ENCODE measurements around the gene DNAH7.

The DNAH7 gene

DNA sequence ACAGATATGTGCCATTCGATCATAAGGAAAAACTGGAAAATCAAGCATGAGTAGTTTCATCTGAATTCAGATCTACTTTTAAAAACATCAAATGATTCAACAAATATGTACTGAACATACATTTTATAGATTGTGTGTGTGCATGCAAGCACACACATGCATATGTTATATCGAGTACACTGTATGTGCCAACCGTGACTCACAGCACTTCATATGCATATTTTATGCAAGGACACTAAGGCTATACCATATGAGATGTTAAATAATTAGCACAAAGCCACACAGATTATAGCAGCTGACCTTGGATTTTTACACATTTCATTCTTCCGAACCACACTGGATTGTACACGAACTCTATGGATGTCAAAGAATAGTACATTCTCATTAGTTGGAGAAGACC, 161.2 kb downstream of the DNAH7 start:
- no CpG with 5 or more reads among the region's 5 CpGs for WGBS, 2 donors (ENCODE audit: extremely low coverage in 2 of 2, insufficient read length in 2 of 2, insufficient replicate concordance in 1 of 2)
- no peak overlapping the region for H3K9ac ChIP-seq (ENCODE audit: low read depth, low read length, poor library complexity)

DNA sequence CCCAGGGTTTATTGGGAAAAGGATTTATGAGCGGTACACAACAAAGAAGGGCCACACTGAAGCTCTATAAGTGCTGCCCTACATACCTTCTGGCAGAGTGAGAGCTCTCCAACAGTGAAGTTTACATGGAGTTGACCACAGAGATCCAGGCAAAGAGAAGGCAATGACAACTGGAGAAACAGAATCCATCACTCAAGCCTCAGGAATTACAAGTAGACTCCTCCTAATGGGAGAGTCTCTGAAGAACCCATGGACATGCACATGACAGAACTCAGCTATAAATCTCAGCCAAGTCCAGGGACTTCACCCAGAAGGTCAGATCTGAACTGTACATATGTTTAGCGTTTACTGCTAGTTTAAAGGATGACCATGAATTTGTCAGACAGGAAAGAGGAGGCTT, 164.7 kb downstream of the DNAH7 start:
- Histone ChIP-seq H3K23ac (ENCODE audit: low read depth, low read length, poor library complexity) (no peak overlapping the region), H3K4me3 (ENCODE audit: low read length in 2 of 2) (no peak overlapping the region), H2BK15ac (ENCODE audit: low read length) (no peak overlapping the region), H2BK5ac (ENCODE audit: low read length) (no peak overlapping the region), H3K18ac (ENCODE audit: low read length) (no peak overlapping the region), H4K8ac (ENCODE audit: low read depth, low read length) (no peak overlapping the region), H3K9me3 (replicated peaks in 1 of 2; ENCODE audit: control insufficient read depth in 2 of 2, insufficient read depth in 1 of 2, low read depth in 1 of 2, low read length in 2 of 2) (no peaks in the 10 kb centered on the region), H3K36me3 (replicated peaks in 1 of 2; ENCODE audit: control insufficient read depth in 2 of 2, insufficient read depth in 2 of 2, low read length in 2 of 2) (no peaks in the 10 kb centered on the region), H3K4ac (ENCODE audit: low read length) (no peak overlapping the region), H2AFZ (ENCODE audit: low read length) (no peak overlapping the region), H3K4me2 (ENCODE audit: insufficient read depth, low read length, poor library complexity, severe bottlenecking) (no peak overlapping the region), H3K27me3 (ENCODE audit: control insufficient read depth in 3 of 3, insufficient read depth in 3 of 3, low read depth in 1 of 3, low read length in 3 of 3) (no peaks in the 10 kb centered on the region), H2BK12ac (ENCODE audit: low read length) (no peak overlapping the region), H3K27ac (replicated peaks; ENCODE audit: low read length) (no peak overlapping the region), H3K4me1 (ENCODE audit: control insufficient read depth in 2 of 2, insufficient read depth in 1 of 2, low read depth in 1 of 2, low read length in 2 of 2) (no peaks in the 10 kb centered on the region), H4K91ac (ENCODE audit: low read depth, low read length, poor library complexity) (no peak overlapping the region), H2AK5ac (ENCODE audit: low read depth, low read length) (no peak overlapping the region), H2BK120ac (ENCODE audit: low read depth, low read length) (no peak overlapping the region), H3K79me1 (ENCODE audit: low read depth, low read length) (no peaks in the 10 kb centered on the region), H3K14ac (ENCODE audit: low read length) (no peak overlapping the region), H3K9ac (ENCODE audit: low read depth, low read length, poor library complexity) (no peak overlapping the region)
- no peak for DNase-seq (ENCODE audit: low spot score)
- WGBS, 2 donors (ENCODE audit: extremely low coverage in 2 of 2, insufficient read length in 2 of 2, insufficient replicate concordance in 1 of 2): no CpG with 5 or more reads among the region's 2 CpGs

More for the DNA sequence above, 161.2 kb downstream of the DNAH7 start:
- Histone ChIP-seq H3K18ac (ENCODE audit: low read length) (no peak overlapping the region), H4K8ac (ENCODE audit: low read depth, low read length) (no peak overlapping the region), H4K91ac (ENCODE audit: low read depth, low read length, poor library complexity) (no peak overlapping the region), H3K9me3 (replicated peaks in 1 of 2; ENCODE audit: control insufficient read depth in 2 of 2, insufficient read depth in 1 of 2, low read depth in 1 of 2, low read length in 2 of 2) (no peaks in the 10 kb centered on the region), H3K27ac (replicated peaks; ENCODE audit: low read length) (no peak overlapping the region), H3K4me1 (ENCODE audit: control insufficient read depth in 2 of 2, insufficient read depth in 1 of 2, low read depth in 1 of 2, low read length in 2 of 2) (no peaks in the 10 kb centered on the region), H2BK12ac (ENCODE audit: low read length) (no peak overlapping the region), H3K4me2 (ENCODE audit: insufficient read depth, low read length, poor library complexity, severe bottlenecking) (no peak overlapping the region), H2AK5ac (ENCODE audit: low read depth, low read length) (no peak overlapping the region), H3K27me3 (ENCODE audit: control insufficient read depth in 3 of 3, insufficient read depth in 3 of 3, low read depth in 1 of 3, low read length in 3 of 3) (no peaks in the 10 kb centered on the region), H2BK120ac (ENCODE audit: low read depth, low read length) (no peak overlapping the region), H2BK5ac (ENCODE audit: low read length) (no peak overlapping the region), H2BK15ac (ENCODE audit: low read length) (no peak overlapping the region), H3K4me3 (ENCODE audit: low read length in 2 of 2) (no peak overlapping the region), H3K4ac (ENCODE audit: low read length) (no peak overlapping the region), H3K36me3 (replicated peaks in 1 of 2; ENCODE audit: control insufficient read depth in 2 of 2, insufficient read depth in 2 of 2, low read length in 2 of 2) (no peaks in the 10 kb centered on the region), H3K79me1 (ENCODE audit: low read depth, low read length) (no peaks in the 10 kb centered on the region), H3K23ac (ENCODE audit: low read depth, low read length, poor library complexity) (no peak overlapping the region), H3K14ac (ENCODE audit: low read length) (no peak overlapping the region), H2AFZ (ENCODE audit: low read length) (no peak overlapping the region)
- no peak for DNase-seq (ENCODE audit: low spot score)

DNA sequence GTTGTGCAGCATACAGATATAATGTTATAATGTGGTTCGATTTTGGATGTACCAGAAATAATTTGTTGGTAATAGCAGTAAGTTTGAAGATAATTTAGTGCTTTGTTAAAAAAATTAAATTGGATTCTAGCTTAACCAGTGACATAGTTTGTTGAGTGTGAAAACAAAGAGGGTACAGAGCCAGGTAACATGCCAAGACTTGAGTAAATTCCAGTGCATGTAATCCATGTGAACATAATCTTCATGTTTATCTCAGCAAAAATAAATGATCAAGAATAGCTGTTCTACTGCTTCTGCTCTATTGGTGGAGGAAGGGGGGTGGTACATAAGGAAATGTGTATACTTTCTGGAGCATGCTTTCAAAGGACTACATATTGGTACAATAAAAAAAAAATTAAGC, 165.8 kb downstream of the DNAH7 start:
- Histone ChIP-seq H3K9ac (ENCODE audit: low read depth, low read length, poor library complexity) (no peak overlapping the region), H3K23ac (ENCODE audit: low read depth, low read length, poor library complexity) (no peak overlapping the region), H2BK5ac (ENCODE audit: low read length) (no peak overlapping the region), H3K36me3 (replicated peaks in 1 of 2; ENCODE audit: control insufficient read depth in 2 of 2, insufficient read depth in 2 of 2, low read length in 2 of 2) (no peaks in the 10 kb centered on the region), H3K9me3 (replicated peaks in 1 of 2; ENCODE audit: control insufficient read depth in 2 of 2, insufficient read depth in 1 of 2, low read depth in 1 of 2, low read length in 2 of 2) (no peaks in the 10 kb centered on the region), H3K14ac (ENCODE audit: low read length) (no peak overlapping the region), H2AK5ac (ENCODE audit: low read depth, low read length) (no peak overlapping the region), H3K4ac (ENCODE audit: low read length) (no peak overlapping the region), H3K18ac (ENCODE audit: low read length) (no peak overlapping the region), H4K91ac (ENCODE audit: low read depth, low read length, poor library complexity) (no peak overlapping the region), H4K8ac (ENCODE audit: low read depth, low read length) (no peak overlapping the region), H3K27ac (replicated peaks; ENCODE audit: low read length) (no peak overlapping the region), H3K4me3 (ENCODE audit: low read length in 2 of 2) (no peak overlapping the region), H2BK12ac (ENCODE audit: low read length) (no peak overlapping the region), H2BK120ac (ENCODE audit: low read depth, low read length) (no peak overlapping the region), H3K4me1 (ENCODE audit: control insufficient read depth in 2 of 2, insufficient read depth in 1 of 2, low read depth in 1 of 2, low read length in 2 of 2) (no peaks in the 10 kb centered on the region), H2BK15ac (ENCODE audit: low read length) (no peak overlapping the region), H3K79me1 (ENCODE audit: low read depth, low read length) (no peaks in the 10 kb centered on the region), H3K27me3 (ENCODE audit: control insufficient read depth in 3 of 3, insufficient read depth in 3 of 3, low read depth in 1 of 3, low read length in 3 of 3) (no peaks in the 10 kb centered on the region), H3K4me2 (ENCODE audit: insufficient read depth, low read length, poor library complexity, severe bottlenecking) (no peak overlapping the region), H2AFZ (ENCODE audit: low read length) (no peak overlapping the region)
- no CpG with 5 or more reads among the region's 1 CpG for WGBS, 2 donors (ENCODE audit: extremely low coverage in 2 of 2, insufficient read length in 2 of 2, insufficient replicate concordance in 1 of 2)
- DNase-seq (ENCODE audit: low spot score): no peak

DNA sequence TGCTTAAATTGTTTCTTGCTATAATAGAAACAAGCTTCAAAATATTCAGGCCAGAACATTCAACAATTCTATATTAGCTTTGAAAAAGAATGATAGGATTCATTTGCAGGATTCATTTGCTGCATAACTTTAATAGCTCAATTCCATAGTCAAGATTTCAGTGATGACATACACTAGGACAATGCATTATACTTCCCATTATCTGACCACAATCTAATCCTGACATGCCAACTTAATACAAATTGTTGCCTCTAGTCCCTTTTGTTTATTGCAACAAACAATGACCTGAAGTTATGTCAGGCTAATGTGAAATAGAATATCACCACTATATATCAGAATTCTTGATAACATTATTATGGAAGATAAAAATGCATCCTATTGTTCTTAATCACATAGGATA, 169.4 kb downstream of the DNAH7 start:
- Histone ChIP-seq H3K27me3 (ENCODE audit: control insufficient read depth in 3 of 3, insufficient read depth in 3 of 3, low read depth in 1 of 3, low read length in 3 of 3) (no peaks in the 10 kb centered on the region), H2BK15ac (ENCODE audit: low read length) (no peak overlapping the region), H3K27ac (replicated peaks; ENCODE audit: low read length) (no peak overlapping the region), H3K9me3 (replicated peaks in 1 of 2; ENCODE audit: control insufficient read depth in 2 of 2, insufficient read depth in 1 of 2, low read depth in 1 of 2, low read length in 2 of 2) (no peaks in the 10 kb centered on the region), H2BK5ac (ENCODE audit: low read length) (no peak overlapping the region), H3K4me3 (ENCODE audit: low read length in 2 of 2) (no peak overlapping the region), H3K4me1 (ENCODE audit: control insufficient read depth in 2 of 2, insufficient read depth in 1 of 2, low read depth in 1 of 2, low read length in 2 of 2) (no peaks in the 10 kb centered on the region), H3K23ac (ENCODE audit: low read depth, low read length, poor library complexity) (no peak overlapping the region), H3K18ac (ENCODE audit: low read length) (no peak overlapping the region), H3K36me3 (replicated peaks in 1 of 2; ENCODE audit: control insufficient read depth in 2 of 2, insufficient read depth in 2 of 2, low read length in 2 of 2) (no peaks in the 10 kb centered on the region), H4K91ac (ENCODE audit: low read depth, low read length, poor library complexity) (no peak overlapping the region), H3K79me1 (ENCODE audit: low read depth, low read length) (no peaks in the 10 kb centered on the region), H2BK12ac (ENCODE audit: low read length) (no peak overlapping the region), H3K4ac (ENCODE audit: low read length) (no peak overlapping the region), H2BK120ac (ENCODE audit: low read depth, low read length) (no peak overlapping the region), H3K9ac (ENCODE audit: low read depth, low read length, poor library complexity) (no peak overlapping the region), H4K8ac (ENCODE audit: low read depth, low read length) (no peak overlapping the region), H3K4me2 (ENCODE audit: insufficient read depth, low read length, poor library complexity, severe bottlenecking) (no peak overlapping the region), H3K14ac (ENCODE audit: low read length) (no peak overlapping the region), H2AFZ (ENCODE audit: low read length) (no peak overlapping the region), H2AK5ac (ENCODE audit: low read depth, low read length) (no peak overlapping the region)
- DNase-seq (ENCODE audit: low spot score): no peak

Data from neuronal stem cell (in vitro differentiated cells).